ENCODE results near the gene PTPA.

PTPA gene

GRCh38 chr9:129103595-129103965, 7.6 kb upstream of the PTPA start:
- Histone ChIP-seq H3K4me3 (ENCODE audit: low read length) (no peak overlapping the region), H3K9ac (ENCODE audit: low read length) (no peak overlapping the region), H3K27ac (ENCODE audit: low read length) (no peak overlapping the region), H3K4me1 (ENCODE audit: low read length) (no peaks in the 10 kb centered on the region), H2AFZ (ENCODE audit: low read depth, low read length) (no peak overlapping the region), H3K79me2 (ENCODE audit: low read length) (no peaks in the 10 kb centered on the region), H4K20me1 (ENCODE audit: insufficient read depth, low read length) (no peaks in the 10 kb centered on the region), H3K27me3 (ENCODE audit: low read depth, low read length) (peaks cover 6% of the 10 kb centered on the region), H3K4me2 (ENCODE audit: low read length) (no peak overlapping the region), H3K36me3 (replicated peaks; ENCODE audit: low read depth, low read length) (no peaks in the 10 kb centered on the region), H3K9me3 (ENCODE audit: insufficient read depth, low read length) (no peaks in the 10 kb centered on the region)
- no peak for TF ChIP-seq CTCF (IDR thresholded peaks at IDR 0.05; ENCODE audit: low read depth, low read length)
- TF ChIP-seq EZH2phosphoT487 (IDR thresholded peaks at IDR 0.05; ENCODE audit: low read depth) = no peak

- Histone ChIP-seq H3K27ac (ENCODE audit: low read length) (no peak overlapping the region), H3K4me3 (ENCODE audit: low read length) (no peak overlapping the region), H3K79me2 (ENCODE audit: low read length) (no peaks in the 10 kb centered on the region), H2AFZ (ENCODE audit: low read depth, low read length) (no peak overlapping the region), H3K9ac (ENCODE audit: low read length) (no peak overlapping the region), H3K4me2 (ENCODE audit: low read length) (no peak overlapping the region), H3K36me3 (replicated peaks; ENCODE audit: low read depth, low read length) (no peaks in the 10 kb centered on the region), H3K9me3 (ENCODE audit: insufficient read depth, low read length) (no peaks in the 10 kb centered on the region), H3K4me1 (ENCODE audit: low read length) (no peaks in the 10 kb centered on the region), H3K27me3 (ENCODE audit: low read depth, low read length) (peaks cover 6% of the 10 kb centered on the region), H4K20me1 (ENCODE audit: insufficient read depth, low read length) (no peaks in the 10 kb centered on the region)
- TF ChIP-seq EZH2phosphoT487 (IDR thresholded peaks at IDR 0.05; ENCODE audit: low read depth) (no peak), CTCF (IDR thresholded peaks at IDR 0.05; ENCODE audit: low read depth, low read length) (no peak)
Observed at GRCh38 chr9:129104051-129104450, 7.2 kb upstream of the PTPA start.

DNA sequence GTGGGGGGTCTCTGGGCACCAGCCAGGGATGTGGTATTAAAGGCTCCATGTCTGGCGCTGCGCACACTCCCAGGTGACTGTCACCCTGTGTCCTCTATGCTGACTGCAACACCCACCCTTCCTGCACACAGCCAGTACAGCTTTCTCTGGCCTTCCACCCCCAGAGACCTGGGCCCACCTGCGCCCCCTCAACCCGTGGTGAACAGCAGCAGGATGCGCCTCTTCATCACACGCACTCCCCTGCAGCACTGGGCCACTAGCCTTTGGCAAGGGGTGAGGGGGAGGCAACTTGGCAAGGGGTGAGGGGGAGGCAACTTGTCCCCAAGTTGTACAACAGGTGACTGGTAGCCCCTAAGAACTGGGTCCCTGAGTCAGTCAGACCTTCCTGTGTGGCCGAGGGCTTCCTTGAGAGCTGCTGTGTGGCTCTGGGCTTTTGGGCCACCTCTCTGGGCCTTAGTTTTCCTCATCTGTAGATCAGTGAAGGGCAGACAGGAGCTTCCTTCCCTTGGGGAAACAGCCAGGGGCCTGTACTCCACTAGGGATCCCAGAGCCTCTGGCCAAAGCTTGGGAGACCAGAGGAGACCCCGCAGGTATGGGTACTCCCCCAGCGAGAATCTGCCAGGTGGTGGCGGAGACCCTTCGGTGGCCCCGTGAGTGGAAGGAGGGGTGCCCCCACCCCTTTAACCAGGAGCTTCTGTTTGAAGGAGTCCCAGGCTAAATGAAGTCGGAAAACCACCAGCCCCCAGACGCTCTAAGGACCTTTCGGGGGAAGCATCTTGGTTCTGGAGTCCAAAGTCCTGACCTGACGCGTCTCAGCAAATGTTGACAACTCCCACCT, 5.1 kb upstream of the PTPA start:
- H3K4me3 ChIP-seq (ENCODE audit: low read length) = no peak overlapping the region
- no peak overlapping the region for H3K4me2 ChIP-seq (ENCODE audit: low read length)
- no peaks in the 10 kb centered on the region for H3K79me2 ChIP-seq (ENCODE audit: low read length)
- H3K9ac ChIP-seq (ENCODE audit: low read length) = no peak overlapping the region
- no peaks in the 10 kb centered on the region for H3K4me1 ChIP-seq (ENCODE audit: low read length)
- H3K9me3 ChIP-seq (ENCODE audit: insufficient read depth, low read length) = no peaks in the 10 kb centered on the region
- H4K20me1 ChIP-seq (ENCODE audit: insufficient read depth, low read length) = no peaks in the 10 kb centered on the region
- H3K36me3 ChIP-seq (replicated peaks; ENCODE audit: low read depth, low read length) = no peaks in the 10 kb centered on the region
- peaks cover 6% of the 10 kb centered on the region for H3K27me3 ChIP-seq (ENCODE audit: low read depth, low read length)
- no peak overlapping the region for H2AFZ ChIP-seq (ENCODE audit: low read depth, low read length)
- no peak overlapping the region for H3K27ac ChIP-seq (ENCODE audit: low read length)
- no peak for TF ChIP-seq EZH2phosphoT487 (IDR thresholded peaks at IDR 0.05; ENCODE audit: low read depth)
- no peak for TF ChIP-seq CTCF (IDR thresholded peaks at IDR 0.05; ENCODE audit: low read depth, low read length)

DNA sequence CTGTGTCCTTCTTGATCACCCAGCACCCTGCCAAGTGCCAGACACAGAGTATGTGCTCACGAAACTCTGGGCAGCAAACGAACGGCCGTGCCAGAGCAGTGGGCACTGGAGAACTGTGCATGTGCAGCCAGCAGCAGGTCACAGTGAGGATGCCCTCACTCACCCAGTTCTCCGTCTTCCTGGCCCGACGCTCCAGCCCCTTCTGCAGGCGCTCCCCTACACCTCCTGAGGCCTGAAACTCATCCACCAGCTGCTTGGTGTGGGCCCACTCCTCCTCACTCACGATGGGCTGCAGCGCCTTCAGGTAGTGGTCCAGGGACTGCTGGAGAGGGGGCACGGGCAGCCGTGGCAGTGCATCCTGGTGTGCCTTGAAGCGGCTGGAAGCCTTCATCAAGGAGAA, 3.6 kb upstream of the PTPA start:
- no peak overlapping the region for H2AFZ ChIP-seq (ENCODE audit: low read depth, low read length)
- H3K4me1 ChIP-seq (ENCODE audit: low read length) = peaks cover 5% of the 10 kb centered on the region; the same call in 1 of the 2 replicates
- no peak overlapping the region for H3K27ac ChIP-seq (ENCODE audit: low read length)
- H3K36me3 ChIP-seq (replicated peaks; ENCODE audit: low read depth, low read length) = no peaks in the 10 kb centered on the region
- no peak for TF ChIP-seq EZH2phosphoT487 (IDR thresholded peaks at IDR 0.05; ENCODE audit: low read depth)
- TF ChIP-seq CTCF (IDR thresholded peaks at IDR 0.05; ENCODE audit: low read depth, low read length) = no peak
- H3K27me3 ChIP-seq (ENCODE audit: low read depth, low read length) = peaks cover 6% of the 10 kb centered on the region
- H3K4me2 ChIP-seq (ENCODE audit: low read length) = no peak overlapping the region
- H4K20me1 ChIP-seq (ENCODE audit: insufficient read depth, low read length) = no peaks in the 10 kb centered on the region
- no peak overlapping the region for H3K9ac ChIP-seq (ENCODE audit: low read length)
- H3K79me2 ChIP-seq (ENCODE audit: low read length) = peaks cover 11% of the 10 kb centered on the region
- H3K4me3 ChIP-seq (ENCODE audit: low read length) = no peak overlapping the region
- H3K9me3 ChIP-seq (ENCODE audit: insufficient read depth, low read length) = no peaks in the 10 kb centered on the region
